Measurements from ENCODE around the gene SCUBE1. TPM values are rescaled to one million over a fixed set of nuclear protein-coding genes. Genes with fewer than 3 reads are reported as not detected.
A peak's percentile ranks its signal among the peaks of the same experiment; 100 is the strongest.

Gene SCUBE1
- total and polyA plus RNA-seq, 2 experiments from 2014 or later = 0.81 to 3.2 TPM

GRCh38 chr22:43227239-43227630 is 115.9 kb downstream of the SCUBE1 start:
- Histone ChIP-seq H2AFZ (no peak overlapping the region), H3K79me2 (replicated peaks; ENCODE audit: insufficient read depth) (no peaks in the 10 kb centered on the region), H3K36me3 (ENCODE audit: insufficient read depth) (no peaks in the 10 kb centered on the region), H3K9me2 (ENCODE audit: insufficient read depth) (no peaks in the 10 kb centered on the region), H3K27ac (ENCODE audit: low read depth) (no peak overlapping the region), H3K27me3 (ENCODE audit: insufficient read depth) (no peaks in the 10 kb centered on the region), H3K4me2 (no peak overlapping the region), H3F3A (replicated peaks; ENCODE audit: low read depth) (no peaks in the 10 kb centered on the region), H4K20me1 (replicated peaks; ENCODE audit: insufficient read depth) (no peaks in the 10 kb centered on the region), H3K4me1 (ENCODE audit: insufficient read depth) (peaks cover 7% of the 10 kb centered on the region; the same call in 1 of the 2 replicates), H3K4me3 (no peak overlapping the region)
- Mint-ChIP-seq H3K4me1 (peaks cover 33% of the 10 kb centered on the region), H3K36me3 (ENCODE audit: low read depth) (no peaks in the 10 kb centered on the region), H3K9me3 (no peaks in the 10 kb centered on the region), H3K27me3 (ENCODE audit: insufficient read depth, low read depth, poor library complexity) (peaks cover 10% of the 10 kb centered on the region), H3K27ac (no peak overlapping the region), H3K4me3 (no peak overlapping the region)
- TF ChIP-seq REST (IDR thresholded peaks at IDR 0.05; ENCODE audit: unreplicated experiment) (no peak), STAT1 (IDR thresholded peaks at IDR 0.05; ENCODE audit: unreplicated experiment) (no peak)
- DNase-seq (ENCODE audit: low spot score) (peak; percentile 20), ATAC-seq (peak; percentile 1; the same call in 1 of the 3 replicates)

GRCh38 chr22:43226377-43227238 is 116.6 kb downstream of the SCUBE1 start:
- H2AFZ ChIP-seq = peak overlapping the region; percentile 74
- H3K4me3 Mint-ChIP-seq = no peak overlapping the region
- no peak overlapping the region for H3K27ac Mint-ChIP-seq
- H3F3A ChIP-seq (replicated peaks; ENCODE audit: low read depth) = no peaks in the 10 kb centered on the region
- peaks cover 33% of the 10 kb centered on the region for H3K4me1 Mint-ChIP-seq
- H3K27me3 ChIP-seq (ENCODE audit: insufficient read depth) = no peaks in the 10 kb centered on the region
- peaks cover 7% of the 10 kb centered on the region; the same call in 1 of the 2 replicates for H3K4me1 ChIP-seq (ENCODE audit: insufficient read depth)
- no peaks in the 10 kb centered on the region for H3K9me3 Mint-ChIP-seq
- H3K36me3 Mint-ChIP-seq (ENCODE audit: low read depth) = no peaks in the 10 kb centered on the region
- H3K79me2 ChIP-seq (replicated peaks; ENCODE audit: insufficient read depth) = no peaks in the 10 kb centered on the region
- peaks cover 10% of the 10 kb centered on the region for H3K27me3 Mint-ChIP-seq (ENCODE audit: insufficient read depth, low read depth, poor library complexity)
- H3K27ac ChIP-seq (ENCODE audit: low read depth) = no peak overlapping the region
- no peaks in the 10 kb centered on the region for H3K9me2 ChIP-seq (ENCODE audit: insufficient read depth)
- H4K20me1 ChIP-seq (replicated peaks; ENCODE audit: insufficient read depth) = no peaks in the 10 kb centered on the region
- DNase-seq (ENCODE audit: low spot score) (peak; percentile 87), ATAC-seq (peak; percentile 76)
- H3K36me3 ChIP-seq (ENCODE audit: insufficient read depth) = no peaks in the 10 kb centered on the region
- H3K4me2 ChIP-seq = peak overlapping the region; percentile 66
- H3K4me3 ChIP-seq = peak overlapping the region; percentile 23; the same call in 1 of the 2 replicates
- no peak for TF ChIP-seq NANOG (IDR thresholded peaks at IDR 0.05; ENCODE audit: borderline replicate concordance)
- TF ChIP-seq JUNB (IDR thresholded peaks at IDR 0.05; ENCODE audit: unreplicated experiment) = no peak
- TF ChIP-seq ZNF462 (CRISPR knock-in tag; IDR thresholded peaks at IDR 0.05) = no peak
- no peak for TF ChIP-seq STAT1 (IDR thresholded peaks at IDR 0.05; ENCODE audit: unreplicated experiment)
- TF ChIP-seq CREB1 (CRISPR knock-in tag; IDR thresholded peaks at IDR 0.05; ENCODE audit: low read depth) = no peak
- TF ChIP-seq POLR2AphosphoS5 (IDR thresholded peaks at IDR 0.05; ENCODE audit: low read depth) = no peak
- TF ChIP-seq ZNF331 (CRISPR knock-in tag; IDR thresholded peaks at IDR 0.05; ENCODE audit: low read depth) = no peak
- TF ChIP-seq EZH2 (IDR thresholded peaks at IDR 0.05; ENCODE audit: low read depth, unreplicated experiment) = no peak
- TF ChIP-seq ZNF114 (CRISPR knock-in tag; IDR thresholded peaks at IDR 0.05) = no peak
